Fibroblast of skin of left quadriceps (primary cell): Measurements from ENCODE around the gene HES7.
"Not testable (repeated sequence)": the region's sequence is repeated elsewhere in the genome, so short reads cannot be mapped to it uniquely, and the experiment has no call there.

ENCODE experiments used
- DNase-seq, 2 experiments: peaks; one replicate each; pipeline ENCODE4 v3.0.0-alpha.2; 2013; ENCODE audit warnings: low read depth in 2 of 2

HES7 gene

GRCh38 chr17:8123695-8124349 lies at the start of gene HES7:
HES7 (minus strand) TSS chr17:8124106; CDS start chr17:8124084, 22 bp downstream.
- DNase-seq = no peak

- peak; percentile 98 for DNase-seq
These were observed 49.4 kb upstream of the HES7 start for GRCh38 chr17:8173056-8173870.

GRCh38 chr17:8170186-8170585 lies 46.3 kb upstream of the HES7 start:
- DNase-seq = not testable (repeated sequence)

- DNase-seq = no peak
These were observed 43.6 kb upstream of the HES7 start for GRCh38 chr17:8167526-8167925.

- DNase-seq = no peak
These were observed 42.8 kb upstream of the HES7 start for GRCh38 chr17:8166731-8167130.

- no peak for DNase-seq
These were observed 40.9 kb upstream of the HES7 start for GRCh38 chr17:8164815-8165131.

- DNase-seq = no peak
These were observed 40.3 kb upstream of the HES7 start for GRCh38 chr17:8163978-8164814.

- no peak for DNase-seq
These were observed 39.4 kb upstream of the HES7 start for GRCh38 chr17:8162997-8163977.

- no peak for DNase-seq
These were observed 38.5 kb upstream of the HES7 start, which contains the start of gene VAMP2 for GRCh38 chr17:8162233-8162996. VAMP2 (minus strand) TSS chr17:8162948; CDS start chr17:8162879, 69 bp downstream.

- no peak for DNase-seq
These were observed 37.7 kb upstream of the HES7 start for GRCh38 chr17:8161289-8162232.

GRCh38 chr17:8160741-8161221 lies 36.9 kb upstream of the HES7 start:
- DNase-seq = no peak

GRCh38 chr17:8160224-8160577 lies 36.3 kb upstream of the HES7 start:
- no peak for DNase-seq

- DNase-seq = no peak
These were observed 35.7 kb upstream of the HES7 start for GRCh38 chr17:8159459-8160223.

- DNase-seq = no peak
These were observed 35.1 kb upstream of the HES7 start for GRCh38 chr17:8159032-8159400.

GRCh38 chr17:8158267-8159031 lies 34.5 kb upstream of the HES7 start:
- peak; percentile 54 to 55 for DNase-seq

GRCh38 chr17:8156246-8156992 lies 32.5 kb upstream of the HES7 start:
- DNase-seq = peak; percentile 100

- DNase-seq = no peak
These were observed 32.0 kb upstream of the HES7 start for GRCh38 chr17:8155996-8156245.
